ENCODE measurements around the gene MGARP.

- TF ChIP-seq CTCF (IDR thresholded peaks at IDR 0.05): no peak
- TF ChIP-seq POLR2A (IDR thresholded peaks at IDR 0.05): no peak
Observed at GRCh38 chr4:139274790-139275189, 5.2 kb downstream of the MGARP start.

Measured in prostate gland (tissue), 2 donors.